Measurements from ENCODE around the gene EFCAB5.
"Not testable (repeated sequence)": the region's sequence is repeated elsewhere in the genome, so short reads cannot be mapped to it uniquely, and the experiment has no call there.

The EFCAB5 gene
- long read RNA-seq, partial matches to known transcripts: 2 of 5 reads
- long read RNA-seq, other reads (novel, unspliced or antisense): 3 of 5 reads

DNA sequence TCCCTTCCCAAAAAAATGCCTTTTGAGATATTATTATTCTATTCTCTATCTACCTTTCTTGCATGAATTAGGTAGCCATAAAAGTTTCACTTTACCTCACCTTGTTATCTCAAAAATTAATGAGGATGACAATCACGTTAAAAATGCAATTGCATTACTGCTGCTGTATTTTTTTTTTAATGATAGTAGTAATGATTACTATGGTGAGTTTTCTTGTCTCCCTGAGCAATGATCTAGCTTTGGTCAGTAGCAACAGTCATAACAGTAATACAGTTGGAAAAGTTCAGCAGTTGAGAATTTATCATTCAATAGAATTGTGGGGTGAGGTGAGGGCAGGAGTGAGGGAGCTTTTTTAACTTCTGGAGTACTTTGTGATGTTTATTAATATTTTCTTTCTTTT lies at the start of gene EFCAB5:
Gene EFCAB5, plus strand, starts transcription at position 301 of the 400 bp plus-strand sequence. CDS start 163 bp downstream, outside the sequence.
- H3K27me3 ChIP-seq (ENCODE audit: insufficient read depth, poor library complexity, severe bottlenecking): no peaks in the 10 kb centered on the region
- TF ChIP-seq, protein P1, sequence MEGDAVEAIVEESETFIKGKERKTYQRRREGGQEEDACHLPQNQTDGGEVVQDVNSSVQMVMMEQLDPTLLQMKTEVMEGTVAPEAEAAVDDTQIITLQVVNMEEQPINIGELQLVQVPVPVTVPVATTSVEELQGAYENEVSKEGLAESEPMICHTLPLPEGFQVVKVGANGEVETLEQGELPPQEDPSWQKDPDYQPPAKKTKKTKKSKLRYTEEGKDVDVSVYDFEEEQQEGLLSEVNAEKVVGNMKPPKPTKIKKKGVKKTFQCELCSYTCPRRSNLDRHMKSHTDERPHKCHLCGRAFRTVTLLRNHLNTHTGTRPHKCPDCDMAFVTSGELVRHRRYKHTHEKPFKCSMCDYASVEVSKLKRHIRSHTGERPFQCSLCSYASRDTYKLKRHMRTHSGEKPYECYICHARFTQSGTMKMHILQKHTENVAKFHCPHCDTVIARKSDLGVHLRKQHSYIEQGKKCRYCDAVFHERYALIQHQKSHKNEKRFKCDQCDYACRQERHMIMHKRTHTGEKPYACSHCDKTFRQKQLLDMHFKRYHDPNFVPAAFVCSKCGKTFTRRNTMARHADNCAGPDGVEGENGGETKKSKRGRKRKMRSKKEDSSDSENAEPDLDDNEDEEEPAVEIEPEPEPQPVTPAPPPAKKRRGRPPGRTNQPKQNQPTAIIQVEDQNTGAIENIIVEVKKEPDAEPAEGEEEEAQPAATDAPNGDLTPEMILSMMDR (IDR thresholded peaks at IDR 0.05; ENCODE audit: insufficient read depth, low read length): no peak
- TF ChIP-seq, protein P2, sequence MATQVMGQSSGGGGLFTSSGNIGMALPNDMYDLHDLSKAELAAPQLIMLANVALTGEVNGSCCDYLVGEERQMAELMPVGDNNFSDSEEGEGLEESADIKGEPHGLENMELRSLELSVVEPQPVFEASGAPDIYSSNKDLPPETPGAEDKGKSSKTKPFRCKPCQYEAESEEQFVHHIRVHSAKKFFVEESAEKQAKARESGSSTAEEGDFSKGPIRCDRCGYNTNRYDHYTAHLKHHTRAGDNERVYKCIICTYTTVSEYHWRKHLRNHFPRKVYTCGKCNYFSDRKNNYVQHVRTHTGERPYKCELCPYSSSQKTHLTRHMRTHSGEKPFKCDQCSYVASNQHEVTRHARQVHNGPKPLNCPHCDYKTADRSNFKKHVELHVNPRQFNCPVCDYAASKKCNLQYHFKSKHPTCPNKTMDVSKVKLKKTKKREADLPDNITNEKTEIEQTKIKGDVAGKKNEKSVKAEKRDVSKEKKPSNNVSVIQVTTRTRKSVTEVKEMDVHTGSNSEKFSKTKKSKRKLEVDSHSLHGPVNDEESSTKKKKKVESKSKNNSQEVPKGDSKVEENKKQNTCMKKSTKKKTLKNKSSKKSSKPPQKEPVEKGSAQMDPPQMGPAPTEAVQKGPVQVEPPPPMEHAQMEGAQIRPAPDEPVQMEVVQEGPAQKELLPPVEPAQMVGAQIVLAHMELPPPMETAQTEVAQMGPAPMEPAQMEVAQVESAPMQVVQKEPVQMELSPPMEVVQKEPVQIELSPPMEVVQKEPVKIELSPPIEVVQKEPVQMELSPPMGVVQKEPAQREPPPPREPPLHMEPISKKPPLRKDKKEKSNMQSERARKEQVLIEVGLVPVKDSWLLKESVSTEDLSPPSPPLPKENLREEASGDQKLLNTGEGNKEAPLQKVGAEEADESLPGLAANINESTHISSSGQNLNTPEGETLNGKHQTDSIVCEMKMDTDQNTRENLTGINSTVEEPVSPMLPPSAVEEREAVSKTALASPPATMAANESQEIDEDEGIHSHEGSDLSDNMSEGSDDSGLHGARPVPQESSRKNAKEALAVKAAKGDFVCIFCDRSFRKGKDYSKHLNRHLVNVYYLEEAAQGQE (IDR thresholded peaks at IDR 0.05; ENCODE audit: insufficient replicate concordance, low read depth): no peak
- no peak for TF ChIP-seq POLR2AphosphoS5 (IDR thresholded peaks at IDR 0.05; ENCODE audit: low read depth)
- TF ChIP-seq SPI1 (IDR thresholded peaks at IDR 0.05; ENCODE audit: borderline replicate concordance, low read depth): no peak
- TF ChIP-seq GABPA (IDR thresholded peaks at IDR 0.05; ENCODE audit: low read depth): no peak
- H3K4me3 ChIP-seq (replicated peaks; ENCODE audit: insufficient read depth, low read length): no peak within 1 kb of the TSS
- no peak within 1 kb of the TSS for H3K27ac ChIP-seq (replicated peaks)
- no peak for DNase-seq (ENCODE audit: low read depth in 1 of 2, low spot score in 1 of 2)

DNA sequence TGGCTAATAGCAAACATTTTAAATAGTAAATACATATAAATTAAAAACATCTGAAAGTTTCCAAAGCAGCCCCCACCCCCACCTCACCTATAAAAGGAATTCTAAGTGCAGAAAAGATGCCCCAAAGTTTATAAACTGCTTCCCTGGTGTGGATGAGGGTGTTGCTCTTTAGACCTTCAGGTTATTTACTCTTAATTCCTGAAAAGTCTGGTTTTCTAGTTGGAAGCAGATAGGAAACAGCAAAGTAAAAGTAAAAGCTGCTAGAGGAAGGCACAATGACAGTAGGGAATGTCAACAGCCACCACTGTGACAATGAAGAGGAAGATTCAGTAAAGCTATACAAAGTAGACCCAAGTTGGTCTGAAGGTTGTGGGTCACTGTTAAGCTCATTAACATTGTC lies 49.2 kb upstream of the EFCAB5 start:
- TF ChIP-seq GABPA (IDR thresholded peaks at IDR 0.05; ENCODE audit: low read depth): no peak
- no peak for TF ChIP-seq POLR2AphosphoS5 (IDR thresholded peaks at IDR 0.05; ENCODE audit: low read depth)
- TF ChIP-seq, protein P1 (IDR thresholded peaks at IDR 0.05; ENCODE audit: insufficient read depth, low read length): no peak
- Histone ChIP-seq H3K4me3 (replicated peaks; ENCODE audit: insufficient read depth, low read length) (no peak overlapping the region), H3K27ac (replicated peaks) (no peak overlapping the region), H3K27me3 (ENCODE audit: insufficient read depth, poor library complexity, severe bottlenecking) (no peaks in the 10 kb centered on the region)
- no peak for DNase-seq (ENCODE audit: low read depth in 1 of 2, low spot score in 1 of 2)

DNA sequence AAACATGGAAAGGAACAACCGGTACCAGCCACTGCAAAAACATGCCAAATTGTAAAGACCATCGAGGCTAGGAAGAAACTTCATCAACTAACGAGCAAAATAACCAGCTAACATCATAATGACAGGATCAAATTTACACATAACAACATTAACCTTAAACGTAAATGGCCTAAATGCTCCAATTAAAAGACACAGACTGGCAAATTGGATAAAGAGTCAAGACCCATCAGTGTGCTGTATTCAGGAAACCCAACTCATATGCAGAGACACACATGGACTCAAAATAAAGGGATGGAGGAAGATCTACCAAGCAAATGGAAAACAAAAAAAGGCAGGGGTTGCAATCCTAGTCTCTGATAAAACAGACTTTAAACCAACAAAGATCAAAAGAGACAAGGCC lies 44.3 kb upstream of the EFCAB5 start:
- not testable (repeated sequence) for H3K27me3 ChIP-seq (ENCODE audit: insufficient read depth, poor library complexity, severe bottlenecking); H3K27ac ChIP-seq (replicated peaks); DNase-seq (ENCODE audit: low read depth in 1 of 2, low spot score in 1 of 2); H3K4me3 ChIP-seq (replicated peaks; ENCODE audit: insufficient read depth, low read length)

DNA sequence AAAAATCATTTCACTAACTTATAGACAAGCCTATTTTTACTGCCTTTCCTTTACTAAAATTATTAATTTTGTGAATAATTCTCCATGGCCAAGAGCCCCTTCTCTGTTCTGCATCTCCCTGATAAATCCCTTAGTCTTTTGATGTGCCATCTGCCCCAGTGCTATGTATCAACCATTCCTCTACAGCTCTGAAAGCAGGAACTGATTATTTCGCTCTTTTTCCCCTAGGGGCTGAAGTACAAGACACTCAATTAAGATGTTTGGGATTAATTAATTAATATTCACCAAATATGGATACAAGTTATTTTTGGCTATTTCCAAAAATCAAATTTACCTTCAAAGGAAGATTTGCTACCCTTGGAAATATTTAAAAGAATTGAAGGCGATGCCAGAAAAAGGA lies 38.0 kb upstream of the EFCAB5 start:
- no peak overlapping the region for H3K27ac ChIP-seq (replicated peaks)
- H3K27me3 ChIP-seq (ENCODE audit: insufficient read depth, poor library complexity, severe bottlenecking): no peaks in the 10 kb centered on the region
- TF ChIP-seq SPI1 (IDR thresholded peaks at IDR 0.05; ENCODE audit: borderline replicate concordance, low read depth): no peak
- TF ChIP-seq, protein P1 (IDR thresholded peaks at IDR 0.05; ENCODE audit: insufficient read depth, low read length): no peak
- TF ChIP-seq POLR2AphosphoS5 (IDR thresholded peaks at IDR 0.05; ENCODE audit: low read depth): no peak
- TF ChIP-seq, protein P2 (IDR thresholded peaks at IDR 0.05; ENCODE audit: insufficient replicate concordance, low read depth): no peak
- TF ChIP-seq GABPA (IDR thresholded peaks at IDR 0.05; ENCODE audit: low read depth): no peak
- no peak for DNase-seq (ENCODE audit: low read depth in 1 of 2, low spot score in 1 of 2)
- no peak overlapping the region for H3K4me3 ChIP-seq (replicated peaks; ENCODE audit: insufficient read depth, low read length)

All from HL-60 (cell line).